HG03045 (cell line): ENCODE measurements around the gene KLF7.

Source experiments
- ATAC-seq: cut with Tn5 transposase; IDR thresholded peaks from one replicate; pipeline ENCODE4 v1.9.1; 2021; ENCODE audit warnings: mild to moderate bottlenecking, moderate library complexity; ENCODE audit not compliant: unreplicated experiment

Gene KLF7

GRCh38 chr2:207150284-207150683 lies 15.5 kb downstream of the KLF7 start:
- no peak for ATAC-seq

DNA sequence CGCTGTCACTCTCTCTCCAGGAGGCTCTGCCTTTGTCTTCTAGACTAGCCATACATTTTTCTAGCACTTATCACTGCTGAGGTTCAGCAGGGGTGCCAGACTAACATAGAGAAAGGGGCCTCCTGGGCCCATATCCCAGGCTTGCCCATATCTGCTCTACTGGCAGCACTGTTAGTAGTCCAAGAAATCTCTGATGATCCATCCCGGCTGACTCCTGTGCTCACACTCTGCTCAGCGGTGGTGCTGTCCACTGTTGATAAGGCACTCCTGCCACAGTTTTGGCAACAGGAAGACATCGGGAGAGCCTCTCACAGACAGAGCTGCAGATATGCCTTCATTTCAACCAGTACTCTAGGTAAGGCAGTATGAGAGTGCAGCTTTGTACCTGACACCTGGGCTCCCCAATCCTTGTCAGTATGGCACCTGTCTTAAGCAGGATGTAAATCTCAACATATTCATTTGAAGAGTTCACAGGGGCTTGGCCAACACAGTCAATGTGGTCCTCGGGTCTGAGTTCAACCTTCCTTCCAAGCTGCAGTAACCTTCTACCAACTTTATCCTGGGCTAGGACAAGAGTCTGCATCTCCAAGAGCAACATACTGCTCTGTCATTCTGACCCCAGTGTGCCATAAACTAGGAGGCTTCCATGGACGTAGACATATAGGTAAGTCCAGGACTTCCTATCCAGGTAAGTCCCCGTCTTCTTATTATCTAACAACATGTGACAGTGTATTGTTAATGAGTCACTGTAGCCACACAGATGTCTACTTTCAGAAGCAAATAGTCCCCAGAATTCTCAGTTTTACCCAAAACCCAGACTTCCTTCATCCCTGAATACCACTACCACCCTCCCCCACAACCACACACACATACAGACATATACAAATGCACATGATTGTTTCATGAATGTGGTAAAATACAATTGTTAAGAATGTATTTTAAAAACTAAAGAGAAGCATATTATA lies 16.2 kb downstream of the KLF7 start:
- ATAC-seq, result peak; percentile 90

DNA sequence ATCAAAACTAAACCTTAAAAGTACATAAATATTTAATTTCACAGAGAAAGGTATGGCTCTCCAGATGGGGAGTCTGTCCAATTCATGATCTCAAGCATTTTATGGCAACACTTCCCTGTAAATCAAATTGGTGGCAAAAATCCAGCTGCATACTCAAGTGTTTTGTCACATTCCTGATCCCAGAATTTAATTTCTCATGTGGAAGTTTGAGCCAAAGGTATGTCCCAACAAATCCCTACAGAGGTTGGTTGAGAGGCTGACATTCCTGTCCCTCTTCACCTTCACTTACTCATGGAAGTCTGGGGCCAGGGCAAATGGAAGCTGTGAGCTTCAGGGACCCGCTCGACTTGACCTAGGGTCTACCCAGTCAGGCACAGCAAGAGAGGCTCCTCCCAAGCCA lies 17.7 kb downstream of the KLF7 start:
- no peak for ATAC-seq

GRCh38 chr2:207144173-207144785 lies 21.5 kb downstream of the KLF7 start:
- no peak for ATAC-seq

- ATAC-seq, result peak; percentile 68
Measured at GRCh38 chr2:207143215-207144172, 22.3 kb downstream of the KLF7 start.

- ATAC-seq, result no peak
Measured at GRCh38 chr2:207142461-207142860, 23.3 kb downstream of the KLF7 start.

- ATAC-seq, result no peak
Measured at GRCh38 chr2:207141386-207141785, 24.4 kb downstream of the KLF7 start.

DNA sequence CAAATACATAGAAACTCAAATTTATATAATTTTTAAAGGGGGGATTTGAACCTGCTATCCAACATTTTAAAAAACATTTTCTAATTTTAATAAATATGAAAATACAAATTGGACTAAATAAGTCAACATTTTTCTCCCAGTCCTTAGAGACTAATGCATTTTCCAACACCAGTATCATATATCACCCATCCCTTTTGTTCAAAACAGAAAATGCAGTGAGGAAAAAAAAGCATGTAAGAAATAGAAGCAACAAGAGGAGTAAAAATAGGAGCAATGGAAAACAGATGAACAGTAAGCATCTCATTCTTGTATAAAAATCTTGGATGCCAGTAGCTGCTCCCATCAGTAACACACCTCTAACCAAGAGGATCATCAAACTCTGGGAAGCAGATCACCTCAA lies 25.5 kb downstream of the KLF7 start:
- ATAC-seq, result no peak

GRCh38 chr2:207139552-207139951 lies 26.2 kb downstream of the KLF7 start:
- no peak for ATAC-seq

DNA sequence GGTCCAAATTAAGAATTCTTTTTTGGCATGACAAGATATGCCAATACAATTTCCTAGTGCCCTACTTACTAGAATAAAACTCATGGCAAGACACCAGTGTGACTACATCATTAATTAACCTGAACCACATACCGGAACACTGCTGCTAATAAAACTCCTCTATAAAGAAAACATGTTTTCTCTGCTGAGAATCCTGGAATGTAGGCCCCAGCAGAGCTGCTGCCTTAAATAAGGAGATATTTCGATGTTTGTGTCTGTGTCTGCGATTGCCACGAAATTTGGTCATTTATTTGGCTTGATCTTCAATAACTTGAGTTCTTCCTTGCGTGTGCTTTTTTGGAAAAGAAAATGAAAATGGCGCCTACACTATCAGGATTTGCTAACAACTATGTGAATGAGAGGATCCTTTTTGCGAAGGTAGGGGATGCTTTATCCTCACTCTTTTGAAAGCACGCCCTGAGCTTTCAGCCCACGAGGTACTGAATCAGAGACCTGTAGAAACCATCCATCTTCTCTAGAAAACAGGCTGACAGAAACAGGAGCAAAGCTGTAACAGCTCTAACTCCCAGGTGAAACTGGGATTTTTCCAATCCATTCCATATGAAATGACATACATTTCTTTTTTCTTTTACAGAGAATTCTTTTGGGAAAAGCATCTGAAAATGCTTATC lies 27.0 kb downstream of the KLF7 start:
- no peak for ATAC-seq

DNA sequence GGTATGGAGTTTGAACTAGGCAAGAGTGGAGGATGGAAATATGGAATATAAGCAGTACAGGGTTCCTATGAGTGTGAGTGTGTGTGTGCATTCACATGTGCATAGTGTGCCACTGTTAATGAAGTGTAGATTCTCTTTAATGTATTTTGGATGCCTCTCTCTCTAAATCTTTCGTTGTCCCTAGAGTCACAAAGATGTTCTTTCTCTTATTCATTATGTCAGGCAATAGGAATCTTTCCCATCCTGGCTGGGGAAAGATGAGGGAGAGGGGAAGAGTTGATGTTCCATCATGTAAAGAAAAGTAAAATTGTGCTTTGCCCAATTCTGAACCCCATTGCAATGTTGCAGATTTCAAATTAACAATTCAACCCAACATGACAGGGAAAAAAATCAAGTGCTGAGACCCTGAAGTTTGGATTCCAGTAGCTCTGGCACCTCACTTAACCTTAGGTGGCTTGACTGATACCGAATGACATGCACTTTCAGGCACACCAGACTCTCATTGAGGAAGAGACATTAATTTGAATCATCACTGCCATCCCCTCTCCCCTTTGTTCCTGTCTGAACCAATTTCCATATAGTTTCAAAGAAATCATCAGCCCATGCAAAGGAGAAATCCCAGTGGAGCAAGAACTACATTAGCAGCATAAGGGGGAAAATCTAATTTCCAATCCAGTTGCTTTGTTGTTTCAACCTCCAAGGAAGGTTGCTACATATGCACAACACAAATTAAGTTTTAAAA lies 28.0 kb downstream of the KLF7 start:
- ATAC-seq, result no peak

DNA sequence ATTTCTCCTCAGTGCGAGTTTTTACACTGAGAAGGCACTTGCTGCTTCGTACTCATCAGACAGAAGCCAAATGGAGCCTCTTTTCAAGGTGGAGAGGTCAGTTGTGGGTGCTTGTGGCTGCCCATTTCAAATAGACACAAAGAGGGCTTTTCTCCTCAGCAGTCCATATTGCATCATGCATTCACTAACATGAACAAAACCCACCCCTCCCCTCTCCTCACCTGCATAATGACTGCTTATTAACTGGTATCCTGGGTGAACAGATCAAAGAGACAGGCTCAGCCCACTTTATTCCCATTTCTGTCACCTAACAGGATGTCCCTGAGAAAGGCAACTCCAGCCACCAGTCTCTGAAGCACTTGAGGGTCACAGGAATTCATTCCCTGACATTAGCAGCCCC lies 28.9 kb downstream of the KLF7 start:
- ATAC-seq, result no peak

GRCh38 chr2:207135801-207136457 lies 29.8 kb downstream of the KLF7 start:
- no peak for ATAC-seq

DNA sequence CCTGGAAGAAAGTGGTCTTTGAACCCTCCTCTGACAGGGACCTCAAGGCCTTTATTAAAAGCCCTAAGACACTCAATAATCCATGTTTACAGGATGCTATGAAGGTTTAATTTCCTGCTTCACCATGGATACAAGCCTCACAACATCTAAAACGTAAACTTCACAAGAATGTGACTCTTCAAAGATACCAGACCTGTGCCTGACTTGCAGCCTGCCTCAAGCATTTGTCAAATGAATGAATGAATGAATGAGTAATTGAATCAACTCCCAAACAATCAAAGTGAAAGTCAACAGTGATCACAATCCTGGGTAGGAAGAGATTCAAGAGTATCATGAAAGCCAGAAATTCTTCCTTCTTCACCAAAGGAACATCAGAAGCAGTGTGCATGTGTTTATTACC lies 30.4 kb downstream of the KLF7 start:
- ATAC-seq, result no peak

DNA sequence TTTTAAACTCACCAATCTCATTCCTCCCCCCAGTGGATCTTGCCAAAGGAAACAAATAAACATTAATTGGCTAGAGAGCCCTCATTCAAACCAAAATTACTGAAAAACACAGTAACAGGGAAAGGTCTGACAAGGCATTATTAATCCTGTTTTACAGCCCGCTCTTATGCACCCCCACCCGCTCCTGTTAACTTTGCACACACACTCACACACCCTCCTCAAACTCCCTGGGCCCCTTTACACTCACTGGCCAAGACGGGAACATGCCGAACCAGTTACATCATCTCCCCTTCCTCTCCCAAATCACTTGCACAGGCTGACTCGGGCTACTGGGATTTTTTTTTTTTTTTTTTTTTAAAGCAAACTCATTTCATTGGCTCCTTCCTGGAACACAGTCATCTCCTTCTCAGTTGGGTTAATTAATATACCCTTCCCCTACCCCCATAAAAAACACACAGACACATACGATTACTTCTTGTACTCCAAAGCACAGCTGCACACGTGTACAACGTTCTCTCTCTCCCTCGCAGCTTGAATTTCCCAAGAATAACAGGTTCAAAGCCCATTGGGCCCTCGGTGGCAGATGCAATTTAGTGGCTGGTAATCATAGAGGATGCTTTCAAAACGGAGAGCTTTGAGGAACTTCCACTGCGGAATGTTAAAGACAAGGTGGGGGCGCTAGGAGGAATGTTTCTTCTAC lies 31.8 kb downstream of the KLF7 start:
- no peak for ATAC-seq

DNA sequence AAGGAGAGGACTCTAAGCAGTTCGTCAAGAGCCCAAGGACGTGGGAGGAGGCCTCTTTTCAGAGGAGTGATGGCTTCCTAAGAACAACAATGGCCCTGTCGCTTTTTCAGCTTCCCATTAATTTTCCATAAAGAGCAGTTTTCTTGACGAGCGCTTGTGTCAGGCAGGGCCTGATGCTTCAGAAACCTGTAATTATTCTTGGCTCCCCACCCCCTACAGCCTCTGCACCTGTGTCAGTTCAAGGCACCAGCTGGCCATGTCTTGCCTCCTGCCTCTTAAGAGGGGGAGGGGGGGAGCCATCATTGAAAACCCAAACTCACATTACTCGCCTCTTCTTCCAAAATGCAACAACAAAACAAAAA lies 32.3 kb downstream of the KLF7 start:
- ATAC-seq, result no peak

DNA sequence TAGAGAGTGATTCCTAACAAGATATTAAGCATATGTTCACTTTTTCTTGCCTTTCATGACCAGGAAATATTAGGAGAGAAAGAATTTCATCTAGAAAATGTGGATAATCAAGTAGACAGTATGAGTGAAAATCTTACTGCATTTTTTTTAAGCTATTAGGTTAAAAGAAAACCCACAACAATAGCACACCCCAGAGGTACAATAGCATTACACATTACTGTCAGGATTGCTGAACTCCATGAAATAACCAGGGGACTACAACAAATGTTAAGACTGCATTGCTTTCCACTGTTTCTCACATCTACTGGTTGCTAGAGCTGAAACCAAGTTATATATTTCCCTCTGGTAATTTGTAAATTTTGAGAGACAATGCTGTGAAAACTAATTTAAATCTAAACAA lies 33.7 kb downstream of the KLF7 start:
- no peak for ATAC-seq

GRCh38 chr2:207131594-207131993 lies 34.2 kb downstream of the KLF7 start:
- ATAC-seq, result no peak

- no peak for ATAC-seq
Measured at GRCh38 chr2:207130958-207131521, 34.7 kb downstream of the KLF7 start.
